Measurements from ENCODE around the gene CCNC.

CCNC gene

DNA sequence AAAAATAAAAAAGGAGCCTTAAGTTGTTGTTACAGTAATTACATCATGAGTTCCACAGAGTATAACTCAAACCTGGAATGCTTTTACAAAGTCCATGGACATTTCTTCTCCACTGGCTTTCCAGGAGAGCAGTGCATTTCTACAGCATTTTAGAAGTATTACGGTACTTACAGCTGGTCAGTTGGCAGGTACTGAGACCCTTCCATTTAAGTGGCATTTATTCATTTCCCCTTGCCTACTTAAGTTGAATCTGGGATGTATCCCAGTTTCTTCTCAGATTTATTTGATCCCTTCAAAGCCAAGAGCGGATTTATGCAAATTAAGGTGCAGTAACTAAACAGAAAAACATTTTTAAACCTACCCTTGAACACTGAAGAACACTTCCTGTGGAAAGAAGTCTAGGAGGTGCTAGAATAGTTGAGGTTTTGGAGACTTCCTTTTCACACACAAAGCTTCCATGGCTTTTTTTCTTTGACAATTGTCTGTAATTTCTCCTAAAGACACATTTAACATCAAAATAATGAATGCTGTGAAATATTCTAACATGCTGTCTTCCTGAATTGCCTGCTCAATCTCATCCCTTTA is 41.5 kb upstream of the CCNC start:
- no peak for DNase-seq (ENCODE audit: low read depth, low spot score)
- TF ChIP-seq FOXP2 (optimal IDR thresholded peaks at IDR 0.05; ENCODE audit: control extremely low read depth, extremely low read length, insufficient read depth) (no peak), EZH2 (IDR thresholded peaks at IDR 0.05) (no peak), POLR2AphosphoS5 (IDR thresholded peaks at IDR 0.05; ENCODE audit: borderline replicate concordance, low read depth, low read length) (no peak)
- Histone ChIP-seq H3K9me3 (ENCODE audit: low read depth, low read length) (no peaks in the 10 kb centered on the region), H3K27ac (peak overlapping the region; percentile 52; the same call in 1 of the 2 replicates), H3K9ac (ENCODE audit: insufficient read length) (no peak overlapping the region), H3K4me3 (peak overlapping the region; percentile 9; the same call in 1 of the 2 replicates), H3K36me3 (ENCODE audit: insufficient read depth, low read length) (no peaks in the 10 kb centered on the region)

DNA sequence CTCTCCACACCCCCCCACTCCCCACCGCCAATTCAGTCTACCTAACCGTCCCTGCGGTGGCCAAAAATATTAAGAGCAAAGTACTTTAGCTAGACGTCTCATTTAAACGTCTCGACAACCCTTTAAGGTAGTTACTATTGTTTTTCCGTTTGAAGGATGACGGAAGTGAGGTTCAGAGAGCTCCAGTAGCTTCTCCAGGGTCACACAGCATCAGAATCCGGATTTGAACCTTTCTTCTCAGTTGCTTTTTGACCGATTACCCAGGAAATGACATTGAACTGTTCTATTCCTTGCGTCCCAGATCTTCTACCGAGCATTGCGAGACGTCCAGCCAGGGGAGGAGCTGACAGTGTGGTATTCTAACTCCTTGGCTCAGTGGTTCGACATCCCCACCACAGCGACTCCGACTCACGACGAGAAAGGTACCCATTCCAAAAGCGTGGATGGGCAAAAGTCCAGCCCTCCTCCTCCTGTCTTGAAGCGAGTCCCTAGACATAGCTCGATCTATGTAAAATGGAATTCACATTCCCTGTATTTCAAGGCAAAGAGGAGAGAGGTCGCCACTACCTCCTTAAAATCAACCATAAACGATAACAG is 40.5 kb upstream of the CCNC start:
- Histone ChIP-seq H3K9ac (ENCODE audit: insufficient read length) (no peak overlapping the region), H3K27ac (no peak overlapping the region), H3K36me3 (ENCODE audit: insufficient read depth, low read length) (no peaks in the 10 kb centered on the region), H3K9me3 (ENCODE audit: low read depth, low read length) (no peaks in the 10 kb centered on the region), H3K4me3 (no peak overlapping the region)
- no peak for DNase-seq (ENCODE audit: low read depth, low spot score)
- no peak for TF ChIP-seq EZH2 (IDR thresholded peaks at IDR 0.05)
- no peak for TF ChIP-seq FOXP2 (optimal IDR thresholded peaks at IDR 0.05; ENCODE audit: control extremely low read depth, extremely low read length, insufficient read depth)
- TF ChIP-seq POLR2AphosphoS5 (IDR thresholded peaks at IDR 0.05; ENCODE audit: borderline replicate concordance, low read depth, low read length), result no peak

DNA sequence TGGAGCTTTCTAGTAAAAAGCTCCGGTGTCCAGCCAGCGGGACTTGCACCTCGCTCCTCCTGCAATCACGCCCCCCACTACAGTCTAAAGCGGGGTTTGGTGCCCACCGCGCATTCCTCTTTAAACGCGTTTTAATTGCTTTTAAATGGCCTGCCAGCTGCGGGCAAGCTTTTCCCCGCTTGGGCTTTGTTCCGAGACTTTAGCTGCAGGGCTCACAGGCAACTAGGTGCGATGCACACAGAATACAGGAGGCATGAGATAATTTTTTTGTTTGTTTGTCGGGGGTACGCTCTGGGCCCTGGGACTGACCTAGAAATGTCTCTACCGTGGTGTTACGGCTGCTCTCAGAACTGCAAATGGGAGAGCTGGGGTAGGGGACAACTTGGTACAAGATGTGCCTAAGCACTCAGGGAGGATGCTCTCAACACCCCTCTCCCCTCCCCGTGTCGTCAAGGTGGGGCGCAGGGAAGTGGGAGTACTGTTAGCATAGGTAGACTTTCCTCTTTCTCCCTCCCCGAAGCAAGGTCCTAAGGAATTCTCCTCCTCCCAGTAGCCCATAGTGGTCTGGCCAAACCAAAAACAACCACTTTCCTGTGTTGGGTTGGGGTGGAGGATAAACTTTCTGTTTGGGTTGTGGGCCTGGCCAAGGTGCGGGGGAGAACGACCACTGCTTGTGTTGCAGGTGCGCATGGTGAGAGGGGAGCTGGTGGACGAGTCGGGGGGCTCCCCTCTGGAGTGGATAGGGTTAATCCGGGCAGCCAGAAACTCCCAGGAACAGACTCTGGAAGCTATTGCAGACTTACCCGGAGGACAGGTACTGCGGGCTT is 39.8 kb upstream of the CCNC start:
- Histone ChIP-seq H3K9me3 (ENCODE audit: low read depth, low read length) (no peaks in the 10 kb centered on the region), H3K4me3 (no peak overlapping the region), H3K9ac (ENCODE audit: insufficient read length) (no peak overlapping the region), H3K36me3 (ENCODE audit: insufficient read depth, low read length) (no peaks in the 10 kb centered on the region), H3K27ac (no peak overlapping the region)
- TF ChIP-seq POLR2AphosphoS5 (IDR thresholded peaks at IDR 0.05; ENCODE audit: borderline replicate concordance, low read depth, low read length), result no peak
- DNase-seq (ENCODE audit: low read depth, low spot score), result no peak

DNA sequence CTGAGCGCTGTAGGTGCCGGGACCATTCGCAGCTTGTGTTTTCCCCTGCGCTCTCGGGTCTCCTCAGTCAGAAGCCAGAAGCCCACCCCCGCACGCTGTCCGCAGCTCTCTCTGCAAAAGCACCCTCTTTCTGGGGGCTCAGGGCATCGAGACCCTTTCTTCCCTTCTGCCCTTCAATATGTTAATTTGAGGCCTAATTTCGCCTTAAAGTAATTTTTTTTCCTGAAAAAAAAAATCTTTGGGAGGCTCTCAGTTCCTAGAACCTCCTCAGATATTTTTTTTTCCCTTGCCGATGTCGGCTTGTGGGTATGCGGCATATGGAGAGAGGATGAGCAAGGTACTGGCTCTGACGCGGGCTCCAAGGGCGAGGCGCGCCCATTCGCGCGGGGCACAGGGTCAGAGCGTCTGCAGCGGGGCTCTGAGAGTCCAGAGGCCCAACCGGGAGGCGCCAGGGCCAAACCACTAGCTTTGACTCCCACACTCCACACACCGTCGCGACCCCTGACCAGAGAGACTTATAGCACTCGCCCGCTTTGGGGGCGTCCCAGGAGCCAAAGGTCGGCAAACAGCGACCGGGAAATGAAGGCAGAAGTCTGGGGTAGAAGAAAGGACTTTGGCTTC is 39.1 kb upstream of the CCNC start:
- H3K27ac ChIP-seq, result no peak overlapping the region
- no peaks in the 10 kb centered on the region for H3K36me3 ChIP-seq (ENCODE audit: insufficient read depth, low read length)
- TF ChIP-seq EZH2 (IDR thresholded peaks at IDR 0.05), result no peak
- no peak for TF ChIP-seq FOXP2 (optimal IDR thresholded peaks at IDR 0.05; ENCODE audit: control extremely low read depth, extremely low read length, insufficient read depth)
- TF ChIP-seq POLR2AphosphoS5 (IDR thresholded peaks at IDR 0.05; ENCODE audit: borderline replicate concordance, low read depth, low read length), result no peak
- no peak overlapping the region for H3K9ac ChIP-seq (ENCODE audit: insufficient read length)
- no peaks in the 10 kb centered on the region for H3K9me3 ChIP-seq (ENCODE audit: low read depth, low read length)
- H3K4me3 ChIP-seq, result no peak overlapping the region
- DNase-seq (ENCODE audit: low read depth, low spot score), result no peak

DNA sequence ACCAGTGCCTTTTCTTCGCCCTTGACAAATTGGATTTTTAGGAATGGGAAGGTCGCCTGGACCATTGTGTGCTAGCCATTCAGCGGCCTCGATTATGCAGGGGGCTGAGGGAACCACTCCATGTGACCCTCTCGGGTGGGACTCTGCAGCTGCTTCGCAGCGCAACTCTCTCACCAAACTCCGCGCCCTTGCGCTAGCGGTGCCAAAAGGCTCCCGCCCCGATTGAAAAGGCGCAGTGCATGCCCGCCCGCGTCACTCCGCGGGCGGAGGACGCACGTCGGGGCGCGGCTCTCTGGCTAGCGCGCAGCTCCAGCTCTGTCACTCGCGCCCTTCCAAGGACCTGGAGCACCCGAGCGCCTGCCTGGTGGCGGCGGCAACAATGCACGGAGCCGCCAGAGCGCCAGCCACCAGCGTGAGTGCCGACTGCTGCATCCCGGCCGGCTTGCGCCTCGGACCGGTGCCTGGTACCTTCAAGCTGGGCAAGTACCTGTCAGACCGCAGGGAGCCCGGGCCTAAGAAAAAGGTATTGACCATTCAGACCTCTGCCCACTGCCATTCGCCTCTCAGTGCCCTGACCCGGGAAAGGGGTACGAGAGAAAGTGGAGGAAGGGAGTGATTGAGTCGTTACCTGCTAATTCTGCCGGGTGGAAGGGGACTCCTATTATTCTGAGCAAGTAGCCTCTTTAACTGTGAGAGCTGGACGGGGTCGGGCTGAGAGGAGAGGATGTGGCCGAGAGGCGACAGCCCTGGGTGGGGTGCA is 38.4 kb upstream of the CCNC start, which contains the start of gene PRDM13:
Gene PRDM13, plus strand, starts transcription at position 178 of the 760 bp plus-strand sequence. Its CDS starts 202 bp downstream, at position 380.
- H3K36me3 ChIP-seq (ENCODE audit: insufficient read depth, low read length), result no peaks in the 10 kb centered on the region
- TF ChIP-seq EZH2 (IDR thresholded peaks at IDR 0.05), result no peak
- no peak for TF ChIP-seq FOXP2 (optimal IDR thresholded peaks at IDR 0.05; ENCODE audit: control extremely low read depth, extremely low read length, insufficient read depth)
- TF ChIP-seq POLR2AphosphoS5 (IDR thresholded peaks at IDR 0.05; ENCODE audit: borderline replicate concordance, low read depth, low read length), result no peak
- H3K27ac ChIP-seq, result no peak within 1 kb of the TSS
- H3K9me3 ChIP-seq (ENCODE audit: low read depth, low read length), result no peaks in the 10 kb centered on the region
- H3K9ac ChIP-seq (ENCODE audit: insufficient read length), result no peak within 1 kb of the TSS
- no peak for DNase-seq (ENCODE audit: low read depth, low spot score)
- no peak within 1 kb of the TSS for H3K4me3 ChIP-seq

DNA sequence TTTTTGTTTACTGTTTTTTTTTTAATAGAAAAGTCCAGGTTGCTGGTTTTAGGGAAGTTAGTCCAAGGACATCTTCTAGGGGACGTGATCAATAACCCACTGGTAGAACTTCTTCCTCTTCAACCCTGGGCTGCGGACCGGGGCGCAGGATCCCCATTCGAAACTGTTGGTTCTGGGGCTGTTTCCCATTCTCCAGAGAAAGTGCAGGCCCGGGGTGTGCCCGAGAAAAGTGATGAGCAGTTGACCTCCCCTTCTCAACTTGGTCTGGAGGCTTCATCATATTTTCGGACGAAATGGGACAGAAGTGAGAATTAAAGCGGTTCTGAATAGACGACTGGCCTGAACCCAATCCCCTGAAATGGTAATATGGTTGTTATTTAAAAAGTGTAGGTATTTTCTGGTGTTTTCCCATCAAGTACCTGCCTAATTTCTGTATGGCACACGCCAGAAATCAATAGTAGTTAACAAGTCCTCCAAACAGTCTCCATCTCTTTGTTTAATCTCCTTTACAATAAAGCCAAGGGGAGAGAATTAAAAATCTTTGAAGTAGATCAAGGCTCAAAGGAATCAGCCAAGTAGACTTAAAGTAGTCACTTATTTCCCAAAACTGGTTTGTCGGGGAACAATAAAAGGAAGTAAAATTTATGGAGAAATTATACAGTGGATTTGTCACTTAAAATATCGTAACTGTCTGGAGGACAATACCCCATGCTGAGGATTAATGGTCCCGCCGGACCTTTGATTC is 37.6 kb upstream of the CCNC start:
- no peak overlapping the region for H3K9ac ChIP-seq (ENCODE audit: insufficient read length)
- H3K4me3 ChIP-seq, result no peak overlapping the region
- DNase-seq (ENCODE audit: low read depth, low spot score), result no peak
- TF ChIP-seq EZH2 (IDR thresholded peaks at IDR 0.05) (no peak), POLR2AphosphoS5 (IDR thresholded peaks at IDR 0.05; ENCODE audit: borderline replicate concordance, low read depth, low read length) (no peak), FOXP2 (optimal IDR thresholded peaks at IDR 0.05; ENCODE audit: control extremely low read depth, extremely low read length, insufficient read depth) (no peak)
- H3K9me3 ChIP-seq (ENCODE audit: low read depth, low read length), result no peaks in the 10 kb centered on the region
- H3K36me3 ChIP-seq (ENCODE audit: insufficient read depth, low read length), result no peaks in the 10 kb centered on the region
- H3K27ac ChIP-seq, result no peak overlapping the region

DNA sequence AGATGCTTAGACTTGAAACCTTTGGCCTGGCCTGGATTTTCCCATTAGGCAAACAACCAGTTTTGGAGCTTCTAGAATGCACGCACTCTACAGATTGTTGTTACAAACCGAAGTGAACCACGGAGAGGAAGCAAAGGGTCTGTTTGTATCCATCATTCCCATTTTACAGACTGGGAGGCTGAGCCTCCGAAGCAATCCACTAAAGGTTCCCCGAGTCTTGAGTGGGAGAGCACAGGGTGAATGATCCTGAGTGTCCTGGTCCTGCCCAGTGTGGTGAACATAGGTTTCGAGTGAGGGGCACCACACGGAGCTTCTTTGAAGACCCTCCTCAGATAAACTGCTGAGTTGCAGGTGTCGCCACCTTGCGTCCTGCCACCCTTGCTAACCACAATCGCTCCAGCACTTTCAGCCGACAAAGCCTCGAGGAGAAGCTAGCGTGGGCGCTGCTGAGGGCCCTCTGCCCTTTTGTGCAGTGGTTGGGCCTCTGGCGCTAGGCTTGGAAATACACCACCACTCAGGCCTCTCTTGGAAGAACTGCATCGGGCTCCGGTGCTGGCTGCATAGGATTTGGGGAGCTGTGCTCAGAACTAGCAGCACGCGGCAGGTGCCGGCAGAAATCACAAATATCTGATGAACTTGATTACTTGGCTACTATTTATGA is 36.7 kb upstream of the CCNC start:
- TF ChIP-seq FOXP2 (optimal IDR thresholded peaks at IDR 0.05; ENCODE audit: control extremely low read depth, extremely low read length, insufficient read depth) (no peak), POLR2AphosphoS5 (IDR thresholded peaks at IDR 0.05; ENCODE audit: borderline replicate concordance, low read depth, low read length) (no peak), EZH2 (IDR thresholded peaks at IDR 0.05) (no peak)
- Histone ChIP-seq H3K4me3 (no peak overlapping the region), H3K9ac (ENCODE audit: insufficient read length) (no peak overlapping the region), H3K9me3 (ENCODE audit: low read depth, low read length) (no peaks in the 10 kb centered on the region), H3K36me3 (ENCODE audit: insufficient read depth, low read length) (no peaks in the 10 kb centered on the region), H3K27ac (no peak overlapping the region)
- no peak for DNase-seq (ENCODE audit: low read depth, low spot score)

Data from SK-N-MC (cell line).